Upper lobe of left lung (tissue), 4 donors: ENCODE measurements around the gene ACAP3.

Experiments used
- CTCF ChIP-seq, 6 experiments: fragments of 450-650 bp in 4 of 6; fragments of 200-600 bp in 2 of 6; sonication (generic) in 2 of 6; IDR thresholded peaks; one replicate each; pipeline ENCODE4 v1.5.1; 2016 to 2019; ENCODE audit warnings: antibody characterized with exemption in 6 of 6
- EP300 ChIP-seq, 4 donors: sonication (generic); formaldehyde crosslinking; IDR thresholded peaks; one replicate each; pipeline ENCODE4 v1.5.1; 2017; ENCODE audit warnings: antibody characterized with exemption in 4 of 4, control low read depth in 2 of 4
- POLR2A ChIP-seq, 4 donors: fragments of 450-650 bp; IDR thresholded peaks; one replicate each; pipeline ENCODE4 v1.5.1; 2016 to 2017; ENCODE audit warnings: antibody characterized with exemption in 4 of 4, mild to moderate bottlenecking in 2 of 4
- POLR2AphosphoS5 ChIP-seq, 2 donors: sonication (generic); formaldehyde crosslinking; IDR thresholded peaks; one replicate each; pipeline ENCODE4 v1.5.1; 2017; ENCODE audit warnings: antibody characterized with exemption in 2 of 2

GRCh38 chr1:1267488-1268283, 40.0 kb downstream of the ACAP3 start:
- TF ChIP-seq CTCF (IDR thresholded peaks at IDR 0.05) (no peak), POLR2A (IDR thresholded peaks at IDR 0.05) (no peak), EP300 (IDR thresholded peaks at IDR 0.05) (no peak), POLR2AphosphoS5 (IDR thresholded peaks at IDR 0.05) (no peak)
